ENCODE results near the gene CMSS1. TPM values are rescaled to one million over a fixed set of nuclear protein-coding genes. Genes with fewer than 3 reads are reported as not detected.

The CMSS1 gene
- polyA plus RNA-seq, 1 donor from 2014 or later = 31.8 TPM

GRCh38 chr3:100075196-100075595 is 257.5 kb downstream of the CMSS1 start:
- no peak overlapping the region for H2AFZ ChIP-seq (ENCODE audit: low read depth, low read length)
- no peak overlapping the region for H3K4me2 ChIP-seq (ENCODE audit: low read length)
- no peaks in the 10 kb centered on the region for H3K9me3 ChIP-seq (ENCODE audit: low read length)
- H3K36me3 ChIP-seq (ENCODE audit: insufficient read depth, low read length) = no peaks in the 10 kb centered on the region
- TF ChIP-seq REST (IDR thresholded peaks at IDR 0.05; ENCODE audit: borderline replicate concordance) (no peak), MXI1 (conservative IDR thresholded peaks at IDR 0.05; ENCODE audit: poor library complexity, severe bottlenecking) (no peak), EP300 (conservative IDR thresholded peaks at IDR 0.05; ENCODE audit: poor library complexity, severe bottlenecking) (no peak), SMC3 (conservative IDR thresholded peaks at IDR 0.05; ENCODE audit: poor library complexity) (no peak), CTCF (IDR thresholded peaks at IDR 0.05; ENCODE audit: poor library complexity, severe bottlenecking) (no peak), EZH2 (IDR thresholded peaks at IDR 0.05; ENCODE audit: borderline replicate concordance, insufficient read depth, low read length, poor library complexity, severe bottlenecking) (no peak), TAF1 (IDR thresholded peaks at IDR 0.05; ENCODE audit: low read depth) (no peak), POLR2AphosphoS5 (IDR thresholded peaks at IDR 0.05) (no peak), RAD21 (conservative IDR thresholded peaks at IDR 0.05) (no peak)
- no peak overlapping the region for H3K9ac ChIP-seq (ENCODE audit: low read length)
- no peak overlapping the region for H3K4me3 ChIP-seq (ENCODE audit: low read length)
- no peaks in the 10 kb centered on the region for H3K27me3 ChIP-seq (ENCODE audit: insufficient read depth, low read depth, low read length)
- H3F3A ChIP-seq (ENCODE audit: insufficient read depth, low read length, poor library complexity, severe bottlenecking) = no peaks in the 10 kb centered on the region
- no peaks in the 10 kb centered on the region for H3K79me2 ChIP-seq (replicated peaks; ENCODE audit: insufficient read depth, low read length)
- H3K27ac ChIP-seq (ENCODE audit: low read length) = no peak overlapping the region
- no peaks in the 10 kb centered on the region for H4K20me1 ChIP-seq (ENCODE audit: insufficient read depth)
- H3K9me2 ChIP-seq (ENCODE audit: insufficient read depth, low read length) = no peaks in the 10 kb centered on the region

GRCh38 chr3:100075851-100076730 is 258.4 kb downstream of the CMSS1 start:
- Histone ChIP-seq H3K36me3 (ENCODE audit: insufficient read depth, low read length) (no peaks in the 10 kb centered on the region), H3K9me3 (ENCODE audit: low read length) (no peaks in the 10 kb centered on the region), H2AFZ (ENCODE audit: low read depth, low read length) (no peak overlapping the region), H3K4me2 (ENCODE audit: low read length) (no peak overlapping the region), H3K9me2 (ENCODE audit: insufficient read depth, low read length) (no peaks in the 10 kb centered on the region), H3F3A (ENCODE audit: insufficient read depth, low read length, poor library complexity, severe bottlenecking) (no peaks in the 10 kb centered on the region), H3K4me3 (ENCODE audit: low read length) (no peak overlapping the region), H3K27me3 (ENCODE audit: insufficient read depth, low read depth, low read length) (no peaks in the 10 kb centered on the region), H3K9ac (ENCODE audit: low read length) (no peak overlapping the region), H3K27ac (ENCODE audit: low read length) (no peak overlapping the region), H3K79me2 (replicated peaks; ENCODE audit: insufficient read depth, low read length) (no peaks in the 10 kb centered on the region), H4K20me1 (ENCODE audit: insufficient read depth) (no peaks in the 10 kb centered on the region)
- no peak for TF ChIP-seq POLR2AphosphoS5 (IDR thresholded peaks at IDR 0.05)
- no peak for TF ChIP-seq EZH2 (IDR thresholded peaks at IDR 0.05; ENCODE audit: borderline replicate concordance, insufficient read depth, low read length, poor library complexity, severe bottlenecking)
- TF ChIP-seq RAD21 (conservative IDR thresholded peaks at IDR 0.05) = no peak
- no peak for TF ChIP-seq REST (IDR thresholded peaks at IDR 0.05; ENCODE audit: borderline replicate concordance)
- TF ChIP-seq MXI1 (conservative IDR thresholded peaks at IDR 0.05; ENCODE audit: poor library complexity, severe bottlenecking) = no peak
- no peak for TF ChIP-seq EP300 (conservative IDR thresholded peaks at IDR 0.05; ENCODE audit: poor library complexity, severe bottlenecking)
- TF ChIP-seq SMC3 (conservative IDR thresholded peaks at IDR 0.05; ENCODE audit: poor library complexity) = no peak
- TF ChIP-seq TAF1 (IDR thresholded peaks at IDR 0.05; ENCODE audit: low read depth) = no peak
- TF ChIP-seq CTCF (IDR thresholded peaks at IDR 0.05; ENCODE audit: poor library complexity, severe bottlenecking) = no peak
